Ascending aorta (tissue), 2 donors: ENCODE results near the gene DCAF11. TPM values are rescaled to one million over a fixed set of nuclear protein-coding genes. Genes with fewer than 3 reads are reported as not detected.

Experiments
- DNase-seq, 2 donors: peaks; one replicate each; pipeline ENCODE4 v3.0.0-alpha.2; 2019; ENCODE audit warnings: low spot score in 2 of 2
- H3K27ac ChIP-seq, 2 donors: fragments of 200-600 bp; sonication (generic); one replicate each; pipeline ENCODE4 v1.5.1; 2016 to 2017; ENCODE audit warnings: mild to moderate bottlenecking in 1 of 2
- H3K27me3 ChIP-seq: fragments of 200-600 bp; sonication (generic); one replicate; pipeline ENCODE4 v1.5.1; 2017
- H3K36me3 ChIP-seq, 2 donors: fragments of 200-600 bp; sonication (generic); one replicate each; pipeline ENCODE4 v1.5.1; 2016
- H3K4me1 ChIP-seq, 2 donors: fragments of 200-600 bp; sonication (generic); one replicate each; pipeline ENCODE4 v1.5.1; 2016 to 2017; ENCODE audit warnings: mild to moderate bottlenecking in 1 of 2
- H3K4me3 ChIP-seq, 2 donors: fragments of 200-600 bp; sonication (generic); one replicate each; pipeline ENCODE4 v1.5.1; 2016 to 2017; ENCODE audit warnings: mild to moderate bottlenecking in 1 of 2
- H3K9me3 ChIP-seq, 2 donors: fragments of 200-600 bp; sonication (generic); one replicate each; pipeline ENCODE4 v1.5.1; 2016
- CTCF ChIP-seq, 3 experiments: fragments of 200-600 bp in 2 of 3; fragments of 450-650 bp in 1 of 3; sonication (generic) in 2 of 3; IDR thresholded peaks; one replicate each; pipeline ENCODE4 v1.5.1; 2016 to 2019; ENCODE audit warnings: antibody characterized with exemption in 3 of 3, mild to moderate bottlenecking in 1 of 3, moderate library complexity in 1 of 3
- intact Hi-C: fragments of 100-400 bp; cut with DNase I; formaldehyde crosslinking; loops from one replicate; pipeline ENCODE4 v1.15.1; 2023
- total RNA-seq: library from RNA; depleted of rRNA; stranded (reverse); fragments of >200 nt; gene quantifications from one replicate; pipeline ENCODE4 v1.1.0, GENCODE V29; 2016

Gene DCAF11
- total RNA-seq, 1 donor from 2014 or later, result 52.3 TPM

GRCh38 chr14:24127673-24128072 is 13.1 kb downstream of the DCAF11 start:
- Histone ChIP-seq H3K4me1 (no peaks in the 10 kb centered on the region), H3K27me3 (no peaks in the 10 kb centered on the region), H3K27ac (no peak overlapping the region), H3K36me3 (peaks cover 14 to 18% of the 10 kb centered on the region in 2 donors), H3K4me3 (no peak overlapping the region), H3K9me3 (no peaks in the 10 kb centered on the region)
- intact Hi-C loops, result no loop called here
- no peak for TF ChIP-seq CTCF (IDR thresholded peaks at IDR 0.05)
- DNase-seq, result no peak

DNA sequence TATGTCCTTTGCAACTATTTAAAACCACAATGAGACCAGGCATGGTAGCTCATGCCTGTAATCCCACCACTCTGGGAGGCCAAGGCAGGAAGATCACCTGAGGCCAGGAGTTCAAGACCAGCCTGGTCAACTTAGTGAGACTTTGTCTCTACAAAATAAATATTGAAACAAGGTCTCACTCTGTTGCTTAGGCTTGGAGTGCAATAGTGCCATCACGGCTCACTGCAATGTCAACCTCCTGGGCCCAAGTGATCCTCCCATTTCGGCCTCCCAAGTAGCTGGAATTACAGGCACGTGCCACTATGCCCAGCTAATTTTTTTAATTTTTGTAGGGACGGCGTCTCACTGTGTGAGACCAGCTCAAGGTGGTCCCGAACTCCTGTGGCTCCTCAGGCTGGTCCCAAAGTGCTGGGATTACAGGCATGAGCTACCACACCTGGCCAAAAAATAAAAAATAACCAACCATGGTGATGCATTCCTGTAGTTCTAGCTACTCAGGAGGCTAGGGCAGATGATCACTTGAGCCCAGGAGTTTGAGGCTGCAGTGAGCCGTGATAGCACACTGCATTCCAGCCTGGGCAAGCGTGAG is 14.9 kb downstream of the DCAF11 start:
- no peak for TF ChIP-seq CTCF (IDR thresholded peaks at IDR 0.05)
- DNase-seq, result no peak
- no peaks in the 10 kb centered on the region for H3K9me3 ChIP-seq
- no peaks in the 10 kb centered on the region for H3K36me3 ChIP-seq
- H3K27ac ChIP-seq, result no peak overlapping the region
- no peaks in the 10 kb centered on the region for H3K27me3 ChIP-seq
- intact Hi-C loops, result no loop called here
- no peak overlapping the region for H3K4me3 ChIP-seq
- no peaks in the 10 kb centered on the region for H3K4me1 ChIP-seq

GRCh38 chr14:24130380-24130716 is 15.8 kb downstream of the DCAF11 start, which contains the start of gene FITM1:
Gene FITM1 (plus strand): TSS chr14:24130659. CDS start chr14:24131564, 905 bp downstream.
- H3K4me1 ChIP-seq, result peaks cover 0 to under 1% of the 10 kb centered on the region in 2 donors
- no peak within 1 kb of the TSS for H3K27ac ChIP-seq
- no peaks in the 10 kb centered on the region for H3K27me3 ChIP-seq
- intact Hi-C loops, result no loop called here
- no peaks in the 10 kb centered on the region for H3K36me3 ChIP-seq
- TF ChIP-seq CTCF (IDR thresholded peaks at IDR 0.05), result no peak
- H3K9me3 ChIP-seq, result no peaks in the 10 kb centered on the region
- H3K4me3 ChIP-seq, result no peak within 1 kb of the TSS
- no peak for DNase-seq

DNA sequence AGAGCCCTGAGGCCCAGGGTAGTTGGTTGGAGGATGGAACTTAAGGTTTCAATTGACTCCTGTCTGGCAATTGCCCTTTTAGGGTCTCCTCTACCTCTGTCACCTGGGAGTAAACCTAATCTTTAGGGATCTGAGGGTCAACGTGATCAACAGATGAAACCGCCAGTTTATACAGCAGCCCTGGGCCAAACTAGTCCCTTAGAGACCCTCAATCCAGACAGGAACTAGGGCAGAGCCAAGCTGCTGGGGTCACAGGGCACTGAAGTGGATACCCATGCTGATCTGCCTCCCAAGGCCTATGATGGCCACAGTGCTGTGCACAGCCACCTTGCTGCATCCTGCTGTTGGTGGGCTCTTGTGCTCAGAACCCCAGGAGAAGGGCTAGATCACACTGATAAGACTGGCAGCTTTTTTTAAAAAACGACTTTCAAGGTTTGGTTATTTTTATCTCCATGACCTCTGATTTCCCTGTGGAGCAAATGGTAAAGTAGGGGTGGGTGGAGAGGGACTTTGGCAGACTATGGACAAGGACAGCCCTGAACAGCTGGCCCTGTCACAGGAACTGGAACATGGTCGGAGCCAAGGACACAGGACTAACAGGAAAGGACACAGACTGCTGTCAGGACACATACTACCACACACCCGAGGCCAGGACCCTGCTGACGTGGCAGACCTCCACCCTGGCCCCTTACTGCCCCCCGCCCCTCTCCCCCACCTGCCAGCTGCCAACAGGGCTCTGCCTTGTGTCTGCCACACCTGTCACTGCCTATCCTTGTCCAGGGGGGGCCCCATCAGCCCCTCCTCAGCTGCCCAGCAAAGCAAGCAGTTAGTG is 16.4 kb downstream of the DCAF11 start:
- no peak for TF ChIP-seq CTCF (IDR thresholded peaks at IDR 0.05)
- H3K36me3 ChIP-seq, result no peaks in the 10 kb centered on the region
- peaks cover 0 to 4% of the 10 kb centered on the region in 2 donors for H3K4me1 ChIP-seq
- H3K27ac ChIP-seq, result no peak overlapping the region
- intact Hi-C loops, result no loop called here
- H3K9me3 ChIP-seq, result no peaks in the 10 kb centered on the region
- no peaks in the 10 kb centered on the region for H3K27me3 ChIP-seq
- DNase-seq, result no peak
- H3K4me3 ChIP-seq, result no peak overlapping the region

DNA sequence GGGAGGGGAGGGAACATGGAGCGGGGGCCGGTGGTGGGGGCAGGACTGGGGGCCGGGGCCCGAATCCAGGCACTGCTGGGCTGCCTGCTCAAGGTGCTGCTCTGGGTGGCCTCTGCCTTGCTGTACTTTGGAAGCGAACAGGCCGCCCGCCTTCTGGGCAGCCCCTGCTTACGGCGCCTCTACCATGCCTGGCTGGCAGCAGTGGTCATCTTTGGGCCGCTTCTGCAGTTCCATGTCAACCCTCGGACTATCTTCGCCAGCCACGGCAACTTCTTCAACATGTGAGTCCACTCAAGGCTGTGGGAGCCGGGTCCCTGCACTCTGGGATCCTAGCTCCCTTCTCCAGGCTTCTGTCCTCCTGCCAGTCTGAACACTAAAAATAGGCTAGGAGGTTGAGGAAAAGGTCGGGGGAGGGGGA is 17.0 kb downstream of the DCAF11 start:
- H3K9me3 ChIP-seq, result no peaks in the 10 kb centered on the region
- intact Hi-C loops, result no loop called here
- no peak for DNase-seq
- H3K4me3 ChIP-seq, result no peak overlapping the region
- no peak overlapping the region for H3K27ac ChIP-seq
- H3K27me3 ChIP-seq, result no peaks in the 10 kb centered on the region
- peaks cover under 1 to 7% of the 10 kb centered on the region in 2 donors for H3K4me1 ChIP-seq
- no peak for TF ChIP-seq CTCF (IDR thresholded peaks at IDR 0.05)
- H3K36me3 ChIP-seq, result no peaks in the 10 kb centered on the region
